HCT116 (cell line): ENCODE measurements around the gene ASF1A. TPM values are rescaled to one million over a fixed set of nuclear protein-coding genes. Genes with fewer than 3 reads are reported as not detected.

ENCODE experiments used
- ATAC-seq: fragments of 200-7000 bp; cut with Tn5 transposase; 2 replicates; pipeline ENCODE4 v1.9.1; 2020; ENCODE audit warnings: mild to moderate bottlenecking, moderate library complexity
- BruUV-seq: library from RNA; stranded (reverse); fragments of 400-500 nt; replicated peaks from 2 replicates; lab custom pipeline; 2021; lab: Mats Ljungman, UMichigan
- CTCF ChIA-PET: fragments of 300-600 bp; sonication (Branson Sonifier 250); formaldehyde crosslinking; loops from one replicate; lab custom pipeline; 2021; ENCODE audit warnings: antibody characterized with exemption; lab: Charles Lee
- POLR2A ChIA-PET: fragments of 300-600, 350-600 bp; sonication (Branson Sonifier 250); formaldehyde crosslinking; loops from one replicate; lab custom pipeline; 2021; ENCODE audit warnings: antibody characterized with exemption; lab: Charles Lee
- RAD21 ChIA-PET, 2 experiments: fragments of 300-600 bp; sonication (Branson Sonifier 250); formaldehyde crosslinking; loops; one replicate each; lab custom pipeline; 2023; ENCODE audit warnings: low total read pairs in 2 of 2; ENCODE audit not compliant: uncharacterized antibody in 2 of 2, unreplicated experiment in 2 of 2, low non-redundant PET in 1 of 2; lab: Charles Lee
- DNase-seq: peaks from one replicate; pipeline ENCODE4 v3.0.0-alpha.2; 2010; ENCODE audit warnings: low read depth, low spot score
- H2AFZ ChIP-seq: fragments of 200-600 bp; shearing (Covaris generic), sonication (generic); 2 replicates; pipeline ENCODE4 v1.6.1; 2017; ENCODE audit warnings: low read depth, mixed run types, mixed read lengths, antibody characterized with exemption, low read length; ENCODE audit not compliant: poor library complexity, severe bottlenecking
- H3K27ac ChIP-seq: 2 replicates; pipeline ENCODE4 v1.5.1; 2012; ENCODE audit warnings: low read depth, low read length
- H3K27me3 ChIP-seq: fragments of 200-600 bp; sonication (generic); 2 replicates; pipeline ENCODE4 v1.6.1; 2016; ENCODE audit warnings: mixed run types, low read length, mixed read lengths; ENCODE audit not compliant: insufficient read depth
- H3K36me3 ChIP-seq, 2 experiments: fragments of 200-500 bp in 1 of 2; fragments of 200-600 bp in 1 of 2; sonication (Bioruptor generic) in 1 of 2; sonication (generic) in 1 of 2; 2 replicates each; pipeline versions ENCODE4 v1.5.1 to v1.6.1; 2014 to 2016; ENCODE audit warnings: low read length in 2 of 2, inconsistent platforms in 1 of 2, mixed read lengths in 1 of 2, mixed run types in 1 of 2; ENCODE audit not compliant: insufficient read depth in 2 of 2, control insufficient read depth in 1 of 2
- H3K4me1 ChIP-seq, 2 experiments: fragments of 200-600 bp in 1 of 2; sonication (generic) in 1 of 2; 2 replicates each; pipeline versions ENCODE4 v1.5.1 to v1.6.1; 2012 to 2017; ENCODE audit warnings: low read length in 2 of 2, inconsistent platforms in 1 of 2, mild to moderate bottlenecking in 1 of 2, mixed read lengths in 1 of 2, mixed run types in 1 of 2, moderate library complexity in 1 of 2; ENCODE audit not compliant: insufficient read depth in 2 of 2, control insufficient read depth in 1 of 2
- H3K4me2 ChIP-seq: fragments of 200-600 bp; sonication (generic); 2 replicates; pipeline ENCODE4 v1.6.1; 2017; ENCODE audit warnings: mixed run types, low read length, mixed read lengths
- H3K4me3 ChIP-seq, 2 experiments: fragments of 200-600 bp in 1 of 2; sonication (generic) in 1 of 2; replicated peaks in 1 of 2; 2 replicates each; pipeline ENCODE4 v1.5.1; 2011 to 2016; ENCODE audit warnings: low read length in 2 of 2, control low read depth in 1 of 2, low read depth in 1 of 2, mild to moderate bottlenecking in 1 of 2, mixed read lengths in 1 of 2, mixed run types in 1 of 2
- H3K79me2 ChIP-seq: fragments of 200-600 bp; sonication (generic); 2 replicates; pipeline ENCODE4 v1.6.1; 2017; ENCODE audit warnings: mild to moderate bottlenecking, mixed run types, low read length, moderate library complexity, mixed read lengths; ENCODE audit not compliant: insufficient read depth
- H3K9ac ChIP-seq: fragments of 200-600 bp; sonication (generic); 2 replicates; pipeline ENCODE4 v1.6.1; 2016; ENCODE audit warnings: low read length, mixed read lengths
- H3K9me2 ChIP-seq: fragments of 200-600 bp; sonication (generic), shearing (Covaris generic); 2 replicates; pipeline ENCODE4 v1.6.1; 2017; ENCODE audit warnings: mixed run types, mild to moderate bottlenecking, moderate library complexity; ENCODE audit not compliant: insufficient read depth
- H3K9me3 ChIP-seq, 2 experiments: fragments of 200-500 bp in 1 of 2; fragments of 200-600 bp in 1 of 2; sonication (Bioruptor generic) in 1 of 2; sonication (generic) in 1 of 2; 2 replicates each; pipeline ENCODE4 v1.6.1; 2014 to 2017; ENCODE audit warnings: low read length in 2 of 2, mixed read lengths in 2 of 2, inconsistent platforms in 1 of 2, low read depth in 1 of 2, mild to moderate bottlenecking in 1 of 2, mixed run types in 1 of 2, moderate library complexity in 1 of 2; ENCODE audit not compliant: control insufficient read depth in 1 of 2, insufficient read depth in 1 of 2
- H4K20me1 ChIP-seq: fragments of 200-600 bp; sonication (generic), shearing (Covaris generic); 2 replicates; pipeline ENCODE4 v1.6.1; 2017; ENCODE audit warnings: mixed run types, mild to moderate bottlenecking, moderate library complexity; ENCODE audit not compliant: insufficient read depth
- CBX3 ChIP-seq: IDR thresholded peaks from 2 replicates; pipeline ENCODE4 v1.6.1; 2012; ENCODE audit warnings: low read depth
- FOSL1 ChIP-seq: IDR thresholded peaks from 2 replicates; pipeline ENCODE4 v1.6.1; 2012; ENCODE audit warnings: low read depth
- intact Hi-C: fragments of 100-400 bp; cut with micrococcal nuclease; formaldehyde crosslinking; loops from 2 replicates; pipeline ENCODE4 v1.10.0; 2022
- total RNA-seq: library from RNA; stranded (reverse); gene quantifications from one replicate; pipeline ENCODE4 v1.2.1, GENCODE V29; 2021; ENCODE audit not compliant: unreplicated experiment
- TF ChIP-seq, protein P1 (sequence below): IDR thresholded peaks from 2 replicates; pipeline ENCODE4 v1.6.1; 2012
- TF ChIP-seq, protein P2 (sequence below): IDR thresholded peaks from 2 replicates; pipeline ENCODE4 v1.6.1; 2012
- TF ChIP-seq, protein P3 (sequence below): IDR thresholded peaks from 2 replicates; pipeline ENCODE4 v1.6.1; 2011; ENCODE audit warnings: mild to moderate bottlenecking, low read length, moderate library complexity; ENCODE audit not compliant: insufficient replicate concordance; ENCODE audit errors: extremely low read depth

ASF1A gene
- total RNA-seq, 1 experiment from 2014 or later: 23.3 TPM

DNA sequence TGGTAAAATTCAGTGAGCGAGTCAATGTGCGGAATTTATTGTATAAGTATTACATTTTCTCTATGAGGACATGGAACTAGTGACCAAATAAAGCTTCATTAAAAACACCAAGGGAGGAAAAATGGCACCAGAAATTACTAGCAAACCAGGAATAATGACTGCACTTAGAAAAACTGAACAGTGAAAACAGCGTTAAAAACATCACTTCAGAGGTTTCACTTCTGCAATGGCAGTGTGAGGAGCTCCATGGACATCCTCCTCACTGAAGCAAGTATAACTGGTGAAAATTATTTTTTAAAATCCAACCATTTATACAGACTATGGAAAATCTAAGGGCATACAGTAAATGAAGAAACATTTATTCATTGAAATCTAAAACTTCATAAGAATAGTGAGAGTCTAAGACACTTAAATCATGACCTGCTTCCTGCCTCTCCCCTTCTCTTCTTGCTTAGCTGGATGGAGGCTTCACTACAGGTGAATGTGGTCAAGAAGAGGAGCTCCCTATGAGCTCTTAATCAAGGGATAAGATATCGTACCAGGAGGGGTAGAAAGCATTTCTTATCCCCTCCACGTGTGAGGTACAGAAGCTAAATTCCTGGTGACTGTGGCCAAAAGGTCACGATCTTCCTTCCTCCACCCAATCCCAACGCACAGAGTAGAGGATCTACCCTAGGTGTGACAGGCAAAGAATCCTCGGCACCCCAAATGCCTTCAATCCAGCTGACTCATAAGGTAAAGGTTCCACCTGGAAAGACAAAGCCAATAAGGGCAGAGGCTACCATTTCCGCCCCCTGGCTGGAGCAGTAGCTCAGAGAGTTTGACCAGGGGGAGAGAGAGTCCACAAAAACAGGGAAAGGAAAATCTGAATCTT, 12.3 kb upstream of the ASF1A start:
- Histone ChIP-seq H3K27ac (no peak overlapping the region), H3K27me3 (no peaks in the 10 kb centered on the region), H3K36me3 (no peaks in the 10 kb centered on the region), H4K20me1 (no peaks in the 10 kb centered on the region), H3K9me2 (no peaks in the 10 kb centered on the region), H3K9ac (no peak overlapping the region), H2AFZ (no peak overlapping the region), H3K79me2 (peaks cover 11% of the 10 kb centered on the region), H3K4me1 (peaks cover 0 to 9% of the 10 kb centered on the region in 2 experiments; a peak in 2 of 4 replicates), H3K4me2 (peak overlapping the region; percentile 4), H3K9me3 (no peaks in the 10 kb centered on the region), H3K4me3 (no peak overlapping the region)
- ATAC-seq: peak; percentile 40; the same call in 1 of the 2 replicates
- ChIA-PET CTCF (interaction anchor here (3.1 kb wide), 1 partner anchor 15 kb away, joined by 7 read pairs; no protein-coding TSS in a partner anchor), RAD21 (no interaction called here), POLR2A (interaction anchor here (1.2 kb wide), 1 partner anchor 15 kb away, joined by 3 read pairs; no protein-coding TSS in a partner anchor)
- DNase-seq: no peak
- TF ChIP-seq, protein P1, sequence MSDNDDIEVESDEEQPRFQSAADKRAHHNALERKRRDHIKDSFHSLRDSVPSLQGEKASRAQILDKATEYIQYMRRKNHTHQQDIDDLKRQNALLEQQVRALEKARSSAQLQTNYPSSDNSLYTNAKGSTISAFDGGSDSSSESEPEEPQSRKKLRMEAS: no peak
- TF ChIP-seq, protein P2, sequence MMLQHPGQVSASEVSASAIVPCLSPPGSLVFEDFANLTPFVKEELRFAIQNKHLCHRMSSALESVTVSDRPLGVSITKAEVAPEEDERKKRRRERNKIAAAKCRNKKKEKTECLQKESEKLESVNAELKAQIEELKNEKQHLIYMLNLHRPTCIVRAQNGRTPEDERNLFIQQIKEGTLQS: no peak
- TF ChIP-seq FOSL1 (no peak), CBX3 (no peak)
- TF ChIP-seq, protein P3, sequence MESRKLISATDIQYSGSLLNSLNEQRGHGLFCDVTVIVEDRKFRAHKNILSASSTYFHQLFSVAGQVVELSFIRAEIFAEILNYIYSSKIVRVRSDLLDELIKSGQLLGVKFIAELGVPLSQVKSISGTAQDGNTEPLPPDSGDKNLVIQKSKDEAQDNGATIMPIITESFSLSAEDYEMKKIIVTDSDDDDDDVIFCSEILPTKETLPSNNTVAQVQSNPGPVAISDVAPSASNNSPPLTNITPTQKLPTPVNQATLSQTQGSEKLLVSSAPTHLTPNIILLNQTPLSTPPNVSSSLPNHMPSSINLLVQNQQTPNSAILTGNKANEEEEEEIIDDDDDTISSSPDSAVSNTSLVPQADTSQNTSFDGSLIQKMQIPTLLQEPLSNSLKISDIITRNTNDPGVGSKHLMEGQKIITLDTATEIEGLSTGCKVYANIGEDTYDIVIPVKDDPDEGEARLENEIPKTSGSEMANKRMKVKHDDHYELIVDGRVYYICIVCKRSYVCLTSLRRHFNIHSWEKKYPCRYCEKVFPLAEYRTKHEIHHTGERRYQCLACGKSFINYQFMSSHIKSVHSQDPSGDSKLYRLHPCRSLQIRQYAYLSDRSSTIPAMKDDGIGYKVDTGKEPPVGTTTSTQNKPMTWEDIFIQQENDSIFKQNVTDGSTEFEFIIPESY: no peak
- no TSS peak for BruUV-seq
- intact Hi-C loops: no loop called here
